Natural killer cell (primary cell): ENCODE measurements around the gene FLRT1. TPM values are rescaled to one million over a fixed set of nuclear protein-coding genes. Genes with fewer than 3 reads are reported as not detected.

ENCODE experiments used
- ATAC-seq, 3 donors: fragments of 150-1000 bp in 2 of 3; fragments of 200-7000 bp in 1 of 3; cut with Tn5 transposase; 1 replicate in 1 of 3; 2 replicates in 2 of 3; pipeline ENCODE4 v1.10.0; 2021; ENCODE audit warnings: mild to moderate bottlenecking in 2 of 3, moderate library complexity in 2 of 3
- DNase-seq, 2 donors: peaks; one replicate each; pipeline versions ENCODE4 v3.0.0 to v3.0.0-alpha.2; 2013 to 2021; ENCODE audit warnings: mixed read lengths in 1 of 2
- H3K27ac ChIP-seq: one replicate; pipeline ENCODE4 v1.5.1; 2013; ENCODE audit warnings: mild to moderate bottlenecking, low read length
- H3K27me3 ChIP-seq: one replicate; pipeline ENCODE4 v1.6.1; 2013; ENCODE audit warnings: low read length; ENCODE audit not compliant: control insufficient read depth, insufficient read depth
- H3K36me3 ChIP-seq: one replicate; pipeline ENCODE4 v1.6.1; 2013; ENCODE audit warnings: low read length; ENCODE audit not compliant: control insufficient read depth, insufficient read depth
- H3K4me1 ChIP-seq: one replicate; pipeline ENCODE4 v1.6.1; 2013; ENCODE audit warnings: low read length; ENCODE audit not compliant: control insufficient read depth, insufficient read depth
- H3K4me3 ChIP-seq: one replicate; pipeline ENCODE4 v1.5.1; 2013; ENCODE audit warnings: low read length
- H3K9me3 ChIP-seq: one replicate; pipeline ENCODE4 v1.6.1; 2013; ENCODE audit warnings: low read length; ENCODE audit not compliant: control insufficient read depth, insufficient read depth
- H3K27ac Mint-ChIP-seq, 2 donors: one replicate each; pipeline ENCODE4 v1.8.0; 2022; ENCODE audit warnings: mild to moderate bottlenecking in 2 of 2, mixed read lengths in 2 of 2, moderate library complexity in 1 of 2
- H3K27me3 Mint-ChIP-seq, 2 donors: one replicate each; pipeline ENCODE4 v1.8.0; 2022; ENCODE audit warnings: low read depth in 2 of 2, mixed read lengths in 2 of 2
- H3K36me3 Mint-ChIP-seq: one replicate; pipeline ENCODE4 v1.8.0; 2022; ENCODE audit warnings: mixed read lengths
- H3K4me1 Mint-ChIP-seq, 2 donors: one replicate each; pipeline ENCODE4 v1.8.0; 2022; ENCODE audit warnings: mixed read lengths in 2 of 2
- H3K4me3 Mint-ChIP-seq: one replicate; pipeline ENCODE4 v1.8.0; 2022; ENCODE audit warnings: mild to moderate bottlenecking, moderate library complexity, mixed read lengths
- H3K9me3 Mint-ChIP-seq, 2 donors: one replicate each; pipeline ENCODE4 v1.8.0; 2022; ENCODE audit warnings: mixed read lengths in 2 of 2
- WGBS: methylation state at CpG from one replicate; pipeline ENCODE4 v1.1.7; 2013; ENCODE audit warnings: missing lambda C conversion rate; ENCODE audit not compliant: insufficient coverage; 5-methylcytosine and 5-hydroxymethylcytosine counted together
- intact Hi-C: fragments of 100-400 bp; cut with micrococcal nuclease; formaldehyde crosslinking; loops from one replicate; pipeline ENCODE4 v1.14.2; 2022
- total RNA-seq, 4 donors: library from RNA; stranded (reverse); fragments of 120-200 nt in 1 of 4; gene quantifications; one replicate each; pipeline versions ENCODE4 v1.2.3 to v1.2.4, GENCODE V29; 2013 to 2022
- TF ChIP-seq, protein P1 (sequence below): fragments of 200-600 bp; IDR thresholded peaks from one replicate; pipeline ENCODE4 v1.8.0; 2022; ENCODE audit warnings: antibody characterized with exemption

The FLRT1 gene
- total RNA-seq, 3 donors from 2014 or later (not counting 1 experiment from before 2014, with no cell fraction given), result not detected

DNA sequence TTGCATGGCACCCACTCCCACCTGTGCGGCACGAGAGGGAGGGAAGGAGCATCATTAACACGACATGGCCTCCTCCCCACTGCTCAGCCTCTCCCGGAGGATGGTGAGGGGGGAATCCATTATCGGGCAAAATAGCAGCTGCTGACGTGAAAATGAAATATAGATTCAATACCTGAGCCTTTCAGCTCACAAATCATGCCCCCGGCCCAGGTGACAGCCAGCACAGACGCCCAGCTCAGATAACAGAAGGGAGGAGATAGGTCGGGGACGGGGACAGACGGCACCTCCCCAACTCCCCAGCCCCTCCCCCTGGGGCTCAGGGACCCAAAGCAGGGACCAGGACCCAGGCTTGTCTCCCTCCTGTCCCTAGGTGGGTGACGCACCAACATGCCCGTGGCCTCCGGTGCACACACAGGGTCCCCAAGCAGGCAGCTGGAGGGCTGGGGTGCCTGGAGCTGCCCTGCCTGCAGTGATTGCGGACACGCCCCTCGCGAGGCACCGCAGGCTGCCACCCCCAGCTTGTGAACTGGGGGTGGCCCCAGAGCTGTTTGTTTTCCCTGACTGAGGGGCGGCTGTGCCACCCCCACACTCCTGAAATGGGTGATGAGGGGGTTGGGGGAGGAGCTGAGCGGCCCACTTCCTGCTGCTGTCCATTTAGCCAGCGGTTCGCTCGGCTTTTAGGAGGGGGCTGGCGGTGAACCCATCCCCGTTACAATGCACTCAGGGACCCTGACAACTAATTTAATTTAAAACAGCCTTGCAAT, 31.7 kb downstream of the FLRT1 start:
- TF ChIP-seq, protein P1, sequence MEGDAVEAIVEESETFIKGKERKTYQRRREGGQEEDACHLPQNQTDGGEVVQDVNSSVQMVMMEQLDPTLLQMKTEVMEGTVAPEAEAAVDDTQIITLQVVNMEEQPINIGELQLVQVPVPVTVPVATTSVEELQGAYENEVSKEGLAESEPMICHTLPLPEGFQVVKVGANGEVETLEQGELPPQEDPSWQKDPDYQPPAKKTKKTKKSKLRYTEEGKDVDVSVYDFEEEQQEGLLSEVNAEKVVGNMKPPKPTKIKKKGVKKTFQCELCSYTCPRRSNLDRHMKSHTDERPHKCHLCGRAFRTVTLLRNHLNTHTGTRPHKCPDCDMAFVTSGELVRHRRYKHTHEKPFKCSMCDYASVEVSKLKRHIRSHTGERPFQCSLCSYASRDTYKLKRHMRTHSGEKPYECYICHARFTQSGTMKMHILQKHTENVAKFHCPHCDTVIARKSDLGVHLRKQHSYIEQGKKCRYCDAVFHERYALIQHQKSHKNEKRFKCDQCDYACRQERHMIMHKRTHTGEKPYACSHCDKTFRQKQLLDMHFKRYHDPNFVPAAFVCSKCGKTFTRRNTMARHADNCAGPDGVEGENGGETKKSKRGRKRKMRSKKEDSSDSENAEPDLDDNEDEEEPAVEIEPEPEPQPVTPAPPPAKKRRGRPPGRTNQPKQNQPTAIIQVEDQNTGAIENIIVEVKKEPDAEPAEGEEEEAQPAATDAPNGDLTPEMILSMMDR, result no peak
- Histone ChIP-seq H3K27ac (no peak overlapping the region), H3K27me3 (no peaks in the 10 kb centered on the region), H3K9me3 (no peaks in the 10 kb centered on the region), H3K4me3 (no peak overlapping the region), H3K4me1 (no peaks in the 10 kb centered on the region), H3K36me3 (no peaks in the 10 kb centered on the region)
- Mint-ChIP-seq H3K4me3 (no peak overlapping the region), H3K9me3 (no peaks in the 10 kb centered on the region), H3K4me1 (no peaks in the 10 kb centered on the region), H3K27me3 (peaks cover 5 to 6% of the 10 kb centered on the region in 2 donors), H3K36me3 (no peaks in the 10 kb centered on the region), H3K27ac (no peak overlapping the region)
- WGBS, result 61% methylated on average over 23 of the region's 26 CpGs
- no peak for DNase-seq
- no peak for ATAC-seq
- intact Hi-C loops, result no loop called here

DNA sequence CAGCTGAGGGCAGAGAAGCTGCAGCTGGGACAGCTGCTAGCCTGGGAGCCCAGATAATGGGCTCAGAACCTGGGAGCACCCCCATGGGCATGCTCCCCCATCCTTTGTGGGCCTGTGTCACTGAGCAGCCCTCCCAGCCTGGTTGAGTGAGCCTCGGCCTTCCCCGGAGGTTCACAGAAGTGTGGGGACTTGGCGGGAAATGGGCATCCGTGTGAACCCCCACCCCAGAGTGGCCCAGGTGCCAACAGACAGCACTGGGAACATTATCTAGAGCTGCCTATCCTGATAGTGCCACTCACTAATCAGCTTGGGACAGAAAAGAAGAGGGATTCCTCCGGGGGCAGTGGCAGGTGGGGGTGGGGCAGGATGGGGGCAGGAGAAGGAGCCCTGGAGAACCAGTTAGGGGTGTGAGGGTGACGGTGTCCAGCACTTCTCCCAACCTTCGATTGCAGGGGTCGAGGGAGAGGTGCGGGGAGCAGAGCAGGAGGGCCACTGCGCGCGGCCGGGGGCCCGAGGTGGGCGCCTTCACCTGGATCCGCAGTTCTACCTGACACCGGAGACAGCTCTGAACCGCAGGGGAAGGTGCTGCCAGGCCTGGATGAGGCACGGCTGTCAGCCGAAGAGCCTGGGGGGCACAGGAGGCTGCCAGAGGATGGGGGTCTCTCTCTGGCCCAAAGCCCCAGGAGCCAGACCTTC, 33.1 kb downstream of the FLRT1 start:
- no peak overlapping the region for H3K27ac Mint-ChIP-seq
- DNase-seq (no peak), ATAC-seq (no peak)
- no peaks in the 10 kb centered on the region for H3K9me3 Mint-ChIP-seq
- H3K27me3 Mint-ChIP-seq, result no peaks in the 10 kb centered on the region
- intact Hi-C loops, result no loop called here
- H3K4me3 ChIP-seq, result no peak overlapping the region
- H3K4me1 ChIP-seq, result peaks cover under 1% of the 10 kb centered on the region
- 93% methylated on average over 20 of the region's 20 CpGs for WGBS
- no peaks in the 10 kb centered on the region for H3K36me3 Mint-ChIP-seq
- no peaks in the 10 kb centered on the region for H3K36me3 ChIP-seq
- no peaks in the 10 kb centered on the region for H3K9me3 ChIP-seq
- no peak overlapping the region for H3K27ac ChIP-seq
- no peaks in the 10 kb centered on the region for H3K4me1 Mint-ChIP-seq
- H3K4me3 Mint-ChIP-seq, result no peak overlapping the region
- TF ChIP-seq, protein P1, result no peak
- no peaks in the 10 kb centered on the region for H3K27me3 ChIP-seq

DNA sequence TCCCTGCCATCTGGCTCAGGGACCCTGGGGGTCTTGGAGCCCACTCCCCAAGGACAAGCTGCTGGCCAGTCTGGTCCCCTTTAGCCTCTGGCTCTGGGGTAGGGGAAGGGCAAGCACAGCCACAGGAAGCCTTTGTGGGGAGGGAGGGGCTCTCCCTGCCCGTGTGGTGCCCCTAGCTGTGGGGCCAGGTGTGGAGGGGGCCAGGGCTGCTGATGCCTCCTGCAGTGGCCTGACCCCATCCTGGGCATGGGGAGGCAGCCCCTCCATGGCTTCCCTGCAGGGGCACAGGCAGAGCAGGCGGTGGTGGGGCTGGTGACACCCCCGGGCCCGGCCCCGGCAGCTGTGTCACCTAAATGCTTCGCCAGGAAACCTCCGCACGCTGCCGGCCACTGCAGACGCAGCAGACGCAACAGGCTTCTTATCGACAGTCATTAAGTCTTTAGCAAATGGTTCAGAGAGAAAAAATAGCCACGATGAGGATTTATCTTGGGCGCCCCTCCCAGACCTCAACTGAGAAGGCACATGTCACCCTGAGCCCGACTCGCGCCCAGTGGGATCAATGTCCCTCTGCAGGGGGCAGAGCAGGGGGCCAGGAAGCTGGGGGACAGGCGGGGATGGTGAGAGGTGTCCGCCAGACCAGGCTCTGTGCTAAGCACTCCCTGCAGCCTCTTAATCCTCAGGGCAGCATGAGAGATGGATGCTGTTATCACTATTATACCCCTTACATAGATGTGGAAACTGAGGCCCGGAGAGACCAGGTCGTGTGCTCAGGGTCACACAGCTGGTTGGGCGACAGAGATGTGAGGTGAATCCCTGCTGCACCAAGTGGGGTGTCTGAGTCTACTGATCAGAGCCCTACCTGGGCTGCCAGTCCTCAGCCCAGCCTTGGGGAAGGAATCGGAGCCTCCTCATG, 33.9 kb downstream of the FLRT1 start:
- H3K27ac Mint-ChIP-seq, result no peak overlapping the region
- Histone ChIP-seq H3K9me3 (no peaks in the 10 kb centered on the region), H3K27ac (no peak overlapping the region), H3K4me1 (peaks cover 7% of the 10 kb centered on the region), H3K27me3 (no peaks in the 10 kb centered on the region), H3K4me3 (no peak overlapping the region), H3K36me3 (no peaks in the 10 kb centered on the region)
- H3K4me1 Mint-ChIP-seq, result no peaks in the 10 kb centered on the region
- no peaks in the 10 kb centered on the region for H3K27me3 Mint-ChIP-seq
- no peaks in the 10 kb centered on the region for H3K36me3 Mint-ChIP-seq
- no peak for DNase-seq
- H3K9me3 Mint-ChIP-seq, result no peaks in the 10 kb centered on the region
- intact Hi-C loops, result no loop called here
- TF ChIP-seq, protein P1, result no peak
- no peak for ATAC-seq
- no peak overlapping the region for H3K4me3 Mint-ChIP-seq
- 86% methylated on average over 23 of the region's 23 CpGs for WGBS
